H1 (cell line): ENCODE results near the gene PLK3. TPM values are rescaled to one million over a fixed set of nuclear protein-coding genes. Genes with fewer than 3 reads are reported as not detected.

Experiments
- ATF2 ChIP-seq: IDR thresholded peaks from 2 replicates; pipeline ENCODE4 v1.6.1; 2012; ENCODE audit warnings: low read length, inconsistent platforms
- CHD7 ChIP-seq: fragments of 300-600 bp; sonication (generic); IDR thresholded peaks from 2 replicates; pipeline ENCODE4 v1.7.1; 2012; ENCODE audit warnings: low read length, moderate library complexity, mild to moderate bottlenecking, inconsistent platforms; ENCODE audit not compliant: insufficient replicate concordance
- EZH2 ChIP-seq: fragments of 200-600 bp; sonication (generic); IDR thresholded peaks from 2 replicates; pipeline ENCODE4 v1.7.1; 2012; ENCODE audit warnings: low read depth, mild to moderate bottlenecking, moderate library complexity, low read length, inconsistent platforms; ENCODE audit not compliant: severe bottlenecking
- RAD21 ChIP-seq, 2 experiments: IDR thresholded peaks in 1 of 2; conservative IDR thresholded peaks in 1 of 2; 2 replicates each; pipeline ENCODE4 v1.6.1; 2011; ENCODE audit warnings: low read depth in 2 of 2, low read length in 2 of 2, improper control_type of control experiment in 1 of 2, inconsistent platforms in 1 of 2, mild to moderate bottlenecking in 1 of 2, moderate library complexity in 1 of 2
- SP2 ChIP-seq: IDR thresholded peaks from 2 replicates; pipeline ENCODE4 v1.6.1; 2012; ENCODE audit warnings: mild to moderate bottlenecking, low read length, inconsistent platforms
- TAF7 ChIP-seq: optimal IDR thresholded peaks from 2 replicates; pipeline ENCODE3; 2011; ENCODE audit warnings: low read depth, mild to moderate bottlenecking, inconsistent platforms, low read length, moderate library complexity, borderline replicate concordance
- polyA plus RNA-seq, 7 experiments: library from polyadenylated mRNA; depleted of rRNA in 3 of 7; stranded (reverse) in 5 of 7; unstranded in 2 of 7; fragments of >200 nt in 5 of 7; fragments of 200-250 nt in 2 of 7; gene quantifications; 1 replicate in 5 of 7; 2 replicates in 1 of 7; 4 replicates in 1 of 7; pipeline versions ENCODE4 v1.2.1 to v1.2.3, GENCODE V29; 2011 to 2013; ENCODE audit warnings: missing spikeins in 2 of 7, mixed read lengths in 2 of 7
- total RNA-seq: library from RNA; stranded (reverse); fragmentation: NEBNext Ultra II Directional; extraction: Animal tissue kit (Norgen Biotek cat#: 25700); gene quantifications from 2 replicates; pipeline ENCODE4 v1.2.1, GENCODE V29; 2021
- TF ChIP-seq, protein P1 (sequence below): IDR thresholded peaks from 2 replicates; pipeline ENCODE4 v1.6.1; 2011; ENCODE audit warnings: low read depth, mild to moderate bottlenecking, low read length; ENCODE audit not compliant: insufficient read depth

Gene PLK3
- total and polyA plus RNA-seq, 2 of the 8 experiments (the other 6 are each of a cell fraction or from before 2014, with no cell fraction given): 7.9 to 12.3 TPM

DNA sequence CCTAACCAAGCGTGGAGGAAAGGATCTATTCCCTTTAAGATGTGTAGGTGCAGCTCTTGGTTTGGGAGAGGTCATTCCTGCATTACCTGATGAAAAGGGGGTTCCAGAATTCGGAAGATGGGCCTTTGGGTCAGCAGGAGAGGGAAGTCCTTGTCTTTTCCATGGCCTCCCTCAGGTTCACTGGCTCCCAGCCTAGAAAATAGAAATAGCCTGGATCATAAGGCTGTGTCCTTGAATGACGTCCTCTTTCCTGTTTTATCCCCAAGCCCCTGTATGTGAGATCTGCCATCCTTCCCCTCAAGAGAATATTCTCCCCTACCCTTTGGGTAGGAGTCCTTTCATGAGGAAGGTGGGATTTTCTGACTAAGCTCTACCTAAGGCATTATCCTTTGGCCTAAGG is 39.3 kb upstream of the PLK3 start (continued):
- TF ChIP-seq CHD7 (no peak), RAD21 (IDR thresholded peaks at IDR 0.05 in 1 of 2, conservative IDR thresholded peaks at IDR 0.05 in 1 of 2; ENCODE audit: low read depth in 2 of 2, low read length in 2 of 2) (no peak), ATF2 (no peak), EZH2 (no peak), TAF7 (no peak), SP2 (no peak)
- TF ChIP-seq, protein P1, sequence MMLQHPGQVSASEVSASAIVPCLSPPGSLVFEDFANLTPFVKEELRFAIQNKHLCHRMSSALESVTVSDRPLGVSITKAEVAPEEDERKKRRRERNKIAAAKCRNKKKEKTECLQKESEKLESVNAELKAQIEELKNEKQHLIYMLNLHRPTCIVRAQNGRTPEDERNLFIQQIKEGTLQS: no peak
- TF ChIP-seq, all 59 proteins: peak for 0
